Activated CD4-positive, alpha-beta T cell treated with anti-CD3 and anti-CD28 coated beads, Interleukin-2, Interleukin-6, amounts not matched to agents 100 ng/mL and 50 ng/mL, durations not matched to agents 16 hours and 8 hours (primary cell): Measurements from ENCODE around the gene COL13A1.

Experiments used
- DNase-seq: peaks from one replicate; pipeline ENCODE4 v3.0.0-alpha.2; 2020

The COL13A1 gene

GRCh38 chr10:69955211-69955805 lies 153.6 kb downstream of the COL13A1 start:
- DNase-seq: no peak

GRCh38 chr10:69955897-69956740 lies 154.4 kb downstream of the COL13A1 start:
- no peak for DNase-seq

GRCh38 chr10:69956741-69957230 lies 155.1 kb downstream of the COL13A1 start:
- DNase-seq: no peak

GRCh38 chr10:69957241-69957885 lies 155.7 kb downstream of the COL13A1 start:
- DNase-seq: no peak

GRCh38 chr10:69957886-69958555 lies 156.3 kb downstream of the COL13A1 start:
- peak; percentile 56 for DNase-seq

- no peak for DNase-seq
Measured at GRCh38 chr10:69958556-69958902, 156.8 kb downstream of the COL13A1 start.

GRCh38 chr10:69959911-69960310 lies 158.2 kb downstream of the COL13A1 start:
- no peak for DNase-seq

GRCh38 chr10:69960606-69960987 lies 158.9 kb downstream of the COL13A1 start:
- no peak for DNase-seq

- no peak for DNase-seq
Measured at GRCh38 chr10:69960988-69961880, 159.5 kb downstream of the COL13A1 start.

- DNase-seq: no peak
Measured at GRCh38 chr10:69961881-69962745, 160.4 kb downstream of the COL13A1 start.

GRCh38 chr10:69962746-69963135 lies 161.0 kb downstream of the COL13A1 start:
- DNase-seq: no peak

GRCh38 chr10:69963178-69963834 lies 161.6 kb downstream of the COL13A1 start:
- DNase-seq: no peak

- DNase-seq: no peak
Measured at GRCh38 chr10:69963835-69964710, 162.4 kb downstream of the COL13A1 start.

- DNase-seq: no peak
Measured at GRCh38 chr10:69965086-69965485, 163.4 kb downstream of the COL13A1 start.

GRCh38 chr10:69965919-69966662 lies 164.4 kb downstream of the COL13A1 start:
- DNase-seq: no peak

- no peak for DNase-seq
Measured at GRCh38 chr10:69968830-69969229, 167.1 kb downstream of the COL13A1 start.

GRCh38 chr10:69969977-69970376 lies 168.3 kb downstream of the COL13A1 start:
- DNase-seq: no peak

GRCh38 chr10:69972981-69973397 lies 171.3 kb downstream of the COL13A1 start:
- no peak for DNase-seq

GRCh38 chr10:69973678-69974077 lies 172.0 kb downstream of the COL13A1 start:
- DNase-seq: no peak
